Adipocyte (in vitro differentiated cells): Measurements from ENCODE around the gene CASK.
"Not testable (repeated sequence)": the region's sequence is repeated elsewhere in the genome, so short reads cannot be mapped to it uniquely, and the experiment has no call there.

Experiments used
- DNase-seq: peaks from one replicate; pipeline ENCODE4 v3.0.0-alpha.2; 2015; ENCODE audit warnings: low read depth
- H3K27me3 ChIP-seq: replicated peaks from 2 replicates; pipeline ENCODE4 v1.7.0; 2013; ENCODE audit warnings: mild to moderate bottlenecking, low read length, moderate library complexity; ENCODE audit not compliant: control insufficient read depth, insufficient read depth
- H3K36me3 ChIP-seq: 2 replicates; pipeline ENCODE4 v1.7.0; 2013; ENCODE audit warnings: low read length, mild to moderate bottlenecking, moderate library complexity; ENCODE audit not compliant: control insufficient read depth, insufficient read depth, severe bottlenecking
- H3K4me1 ChIP-seq: 2 replicates; pipeline ENCODE4 v1.7.0; 2013; ENCODE audit warnings: mild to moderate bottlenecking, low read length, moderate library complexity; ENCODE audit not compliant: control insufficient read depth, insufficient read depth
- H3K4me3 ChIP-seq: 2 replicates; pipeline ENCODE4 v1.7.0; 2013; ENCODE audit warnings: mild to moderate bottlenecking, low read length, moderate library complexity
- H3K9ac ChIP-seq: 2 replicates; pipeline ENCODE4 v1.7.0; 2013; ENCODE audit warnings: mild to moderate bottlenecking, low read length, moderate library complexity
- H3K9me3 ChIP-seq: 2 replicates; pipeline ENCODE4 v1.7.0; 2013; ENCODE audit warnings: mild to moderate bottlenecking, low read length, moderate library complexity; ENCODE audit not compliant: control insufficient read depth

The CASK gene

GRCh38 chrX:41664908-41665307 lies 258.4 kb downstream of the CASK start:
- no peaks in the 10 kb centered on the region for H3K9me3 ChIP-seq
- no peak overlapping the region for H3K4me3 ChIP-seq
- peaks cover 6% of the 10 kb centered on the region for H3K27me3 ChIP-seq
- DNase-seq, result peak; percentile 17
- H3K9ac ChIP-seq, result no peak overlapping the region
- peaks cover 3% of the 10 kb centered on the region for H3K36me3 ChIP-seq
- peaks cover 13% of the 10 kb centered on the region for H3K4me1 ChIP-seq

- Histone ChIP-seq H3K4me3 (no peak overlapping the region), H3K9me3 (no peaks in the 10 kb centered on the region), H3K9ac (no peak overlapping the region), H3K4me1 (peaks cover 13% of the 10 kb centered on the region), H3K36me3 (peaks cover 4% of the 10 kb centered on the region), H3K27me3 (peaks cover 6% of the 10 kb centered on the region)
- DNase-seq, result peak; percentile 42
Observed at GRCh38 chrX:41664375-41664901, 258.9 kb downstream of the CASK start.

GRCh38 chrX:41661366-41662095 lies 261.8 kb downstream of the CASK start:
- no peak overlapping the region for H3K4me3 ChIP-seq
- no peak overlapping the region for H3K9ac ChIP-seq
- H3K4me1 ChIP-seq, result peaks cover 11% of the 10 kb centered on the region
- peak; percentile 40 for DNase-seq
- no peaks in the 10 kb centered on the region for H3K27me3 ChIP-seq
- H3K9me3 ChIP-seq, result no peaks in the 10 kb centered on the region
- H3K36me3 ChIP-seq, result peaks cover 17% of the 10 kb centered on the region

DNA sequence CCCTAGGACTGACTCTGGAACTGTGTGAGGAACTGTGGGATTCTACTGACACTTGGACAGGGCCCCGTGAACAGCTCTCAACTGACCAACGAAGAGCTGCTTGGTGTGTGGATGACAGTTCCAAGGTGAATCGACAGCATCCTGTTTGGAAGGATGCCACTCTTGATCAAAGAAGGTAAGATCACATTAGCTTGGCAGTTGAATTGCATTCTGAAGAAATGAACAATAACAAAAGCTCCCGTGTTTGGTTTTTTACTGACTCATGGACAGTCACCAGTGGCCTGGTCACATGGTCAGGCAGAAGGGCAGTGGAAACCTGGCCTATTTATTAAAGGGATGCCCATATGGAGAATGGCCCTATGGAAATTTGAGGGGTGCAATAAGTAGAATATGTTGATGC lies 267.7 kb downstream of the CASK start:
- Histone ChIP-seq H3K9ac (no peak overlapping the region), H3K36me3 (peaks cover 22% of the 10 kb centered on the region), H3K4me1 (no peaks in the 10 kb centered on the region), H3K4me3 (no peak overlapping the region), H3K9me3 (no peaks in the 10 kb centered on the region), H3K27me3 (no peaks in the 10 kb centered on the region)
- peak; percentile 2 for DNase-seq

DNA sequence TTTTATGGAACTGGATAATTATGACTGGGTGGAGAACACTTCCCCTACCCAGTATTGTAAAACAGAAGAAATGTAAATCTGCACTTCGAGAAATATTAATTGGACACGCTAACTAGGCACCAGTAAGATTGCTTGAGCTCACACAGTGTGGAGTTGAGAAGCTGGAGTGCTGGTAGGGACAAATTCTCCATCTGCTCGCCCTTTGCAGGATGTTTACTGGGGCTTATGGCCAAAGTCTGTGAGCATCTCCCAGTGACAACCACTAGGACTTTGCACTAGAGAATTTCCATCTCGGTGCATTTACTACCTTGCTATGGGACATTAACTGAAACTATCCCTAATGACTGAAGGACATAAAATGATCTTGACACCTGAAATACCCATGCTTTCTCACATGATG lies 268.3 kb downstream of the CASK start:
- no peaks in the 10 kb centered on the region for H3K27me3 ChIP-seq

DNA sequence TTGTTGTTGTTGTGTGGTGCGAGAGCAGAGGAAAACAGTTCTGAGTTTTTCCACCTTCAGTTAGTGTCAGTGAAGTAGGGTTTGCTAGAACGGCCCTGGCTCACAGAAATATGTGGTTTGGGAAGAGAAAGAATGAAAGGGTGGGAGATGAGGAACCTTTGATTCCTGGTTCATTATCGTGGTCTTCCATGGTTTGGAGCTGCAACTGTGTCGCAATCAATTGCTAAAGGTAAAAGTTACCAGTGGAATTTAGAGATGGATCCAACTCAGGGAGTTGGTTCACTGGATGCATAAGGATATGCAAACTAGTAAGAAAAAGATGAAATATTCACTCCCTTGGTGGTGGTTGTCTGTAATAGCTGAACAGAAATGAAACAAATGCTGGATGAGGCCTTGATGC lies 270.2 kb downstream of the CASK start:
- Histone ChIP-seq H3K9me3 (no peaks in the 10 kb centered on the region), H3K36me3 (peaks cover 12% of the 10 kb centered on the region)
- no peak for DNase-seq

More for the DNA sequence above, 268.3 kb downstream of the CASK start:
- no peak overlapping the region for H3K4me3 ChIP-seq
- DNase-seq, result no peak
- peaks cover 21% of the 10 kb centered on the region for H3K36me3 ChIP-seq
- no peaks in the 10 kb centered on the region for H3K4me1 ChIP-seq
- H3K9ac ChIP-seq, result no peak overlapping the region
- no peaks in the 10 kb centered on the region for H3K9me3 ChIP-seq

DNA sequence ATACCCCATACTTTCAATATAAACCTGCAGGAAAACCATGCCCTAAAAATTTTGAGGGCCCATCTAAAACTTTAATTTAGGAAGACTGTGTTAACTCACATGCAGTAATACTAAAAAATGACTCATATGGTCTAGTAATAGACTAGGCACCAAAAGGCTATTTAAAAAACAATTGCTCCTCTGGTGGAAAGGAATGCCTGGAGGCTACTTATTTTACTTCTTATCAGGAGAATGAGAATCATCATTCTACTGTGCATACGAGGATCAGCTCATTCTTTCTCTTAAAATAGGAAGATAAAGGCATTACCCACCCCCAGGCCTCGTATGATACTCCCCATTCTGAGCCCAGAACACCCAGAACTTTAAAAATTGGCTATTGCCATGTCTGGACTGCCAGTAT lies 277.2 kb downstream of the CASK start:
- H3K27me3 ChIP-seq, H3K4me3 ChIP-seq: not testable (repeated sequence)

More for the DNA sequence above, 270.2 kb downstream of the CASK start:
- Histone ChIP-seq H3K4me1 (no peaks in the 10 kb centered on the region), H3K4me3 (no peak overlapping the region), H3K9ac (no peak overlapping the region), H3K27me3 (no peaks in the 10 kb centered on the region)

GRCh38 chrX:41634284-41634683 lies 289.1 kb downstream of the CASK start:
- Histone ChIP-seq H3K9me3 (no peaks in the 10 kb centered on the region), H3K27me3 (no peaks in the 10 kb centered on the region)
- DNase-seq, result no peak

More for the DNA sequence above, 277.2 kb downstream of the CASK start:
- H3K9ac ChIP-seq, H3K36me3 ChIP-seq, DNase-seq, H3K4me1 ChIP-seq, H3K9me3 ChIP-seq: not testable (repeated sequence)

DNA sequence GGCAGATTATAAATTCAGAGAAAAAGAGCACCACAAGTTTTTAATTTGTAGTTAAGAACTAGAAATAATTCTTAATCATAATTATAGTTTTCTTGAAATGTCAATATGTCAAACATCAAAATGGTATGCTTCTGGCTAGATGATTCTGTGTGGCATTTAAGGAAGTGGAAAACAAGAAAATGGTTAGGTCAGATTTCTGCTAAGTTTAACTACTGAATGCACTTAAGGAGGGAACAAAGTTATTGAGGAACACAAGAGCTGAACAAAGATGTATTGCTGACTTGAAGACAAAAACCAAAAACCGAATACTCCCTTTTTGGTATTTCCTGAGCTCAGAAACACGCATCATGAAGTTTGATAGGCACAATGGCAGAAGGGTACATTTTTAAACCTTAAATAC lies 293.3 kb downstream of the CASK start:
- Histone ChIP-seq H3K9me3 (no peaks in the 10 kb centered on the region), H3K4me3 (no peak overlapping the region), H3K27me3 (no peaks in the 10 kb centered on the region), H3K9ac (no peak overlapping the region), H3K36me3 (no peaks in the 10 kb centered on the region), H3K4me1 (no peaks in the 10 kb centered on the region)
- DNase-seq, result no peak

More at GRCh38 chrX:41634284-41634683, 289.1 kb downstream of the CASK start:
- no peak overlapping the region for H3K4me3 ChIP-seq
- no peaks in the 10 kb centered on the region for H3K4me1 ChIP-seq
- no peak overlapping the region for H3K9ac ChIP-seq
- H3K36me3 ChIP-seq, result no peaks in the 10 kb centered on the region

GRCh38 chrX:41629539-41629938 lies 293.8 kb downstream of the CASK start:
- no peaks in the 10 kb centered on the region for H3K27me3 ChIP-seq
- H3K36me3 ChIP-seq, result peaks cover 2% of the 10 kb centered on the region
- no peak overlapping the region for H3K4me3 ChIP-seq
- no peaks in the 10 kb centered on the region for H3K4me1 ChIP-seq
- H3K9me3 ChIP-seq, result no peaks in the 10 kb centered on the region
- no peak overlapping the region for H3K9ac ChIP-seq
- no peak for DNase-seq

- H3K9me3 ChIP-seq, result no peaks in the 10 kb centered on the region
- H3K27me3 ChIP-seq, result peaks cover 11% of the 10 kb centered on the region
- no peak overlapping the region for H3K4me3 ChIP-seq
- no peaks in the 10 kb centered on the region for H3K4me1 ChIP-seq
- DNase-seq, result no peak
- peaks cover 9% of the 10 kb centered on the region for H3K36me3 ChIP-seq
- H3K9ac ChIP-seq, result no peak overlapping the region
Observed at GRCh38 chrX:41621222-41621723, 302.1 kb downstream of the CASK start.
